ENCODE results near the gene OLFML2A.
"Not testable (repeated sequence)": the region's sequence is repeated elsewhere in the genome, so short reads cannot be mapped to it uniquely, and the experiment has no call there.

The OLFML2A gene

DNA sequence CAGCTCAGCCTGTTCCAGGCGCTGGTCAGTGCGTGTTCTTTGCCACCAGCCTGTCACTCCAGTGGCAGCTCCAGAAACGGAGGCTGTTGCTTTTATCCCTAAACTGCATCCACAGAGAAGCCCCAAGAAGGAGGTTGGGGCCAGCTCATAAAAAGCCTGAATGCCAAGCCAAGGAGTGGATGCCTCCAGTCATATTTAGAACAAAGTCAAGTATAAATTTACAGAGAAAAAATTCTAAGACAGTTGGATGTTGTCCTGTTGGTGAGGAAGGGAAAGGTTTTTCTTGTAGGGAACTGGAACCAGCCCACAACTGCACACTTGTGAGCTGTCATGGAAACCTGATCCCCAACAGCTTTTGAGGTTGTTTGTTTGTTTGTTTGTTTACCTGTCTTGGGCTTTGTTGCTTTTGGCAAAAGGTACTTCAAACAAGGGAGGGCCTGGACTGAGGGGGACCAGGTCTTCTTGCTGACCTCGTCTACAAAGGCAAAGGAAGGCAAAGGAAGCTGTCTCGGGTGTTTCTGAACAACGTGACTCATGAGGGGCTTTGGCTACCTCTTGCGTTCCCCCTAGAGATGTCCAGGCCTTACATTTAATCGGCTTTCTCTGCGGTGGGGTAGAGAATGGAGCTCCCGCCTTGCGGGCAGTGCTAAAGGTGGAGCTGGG, 36.7 kb downstream of the OLFML2A start:
- no peak for DNase-seq (ENCODE audit: low read depth, low spot score)
- peak overlapping the region; percentile 82 for H3K27ac ChIP-seq

DNA sequence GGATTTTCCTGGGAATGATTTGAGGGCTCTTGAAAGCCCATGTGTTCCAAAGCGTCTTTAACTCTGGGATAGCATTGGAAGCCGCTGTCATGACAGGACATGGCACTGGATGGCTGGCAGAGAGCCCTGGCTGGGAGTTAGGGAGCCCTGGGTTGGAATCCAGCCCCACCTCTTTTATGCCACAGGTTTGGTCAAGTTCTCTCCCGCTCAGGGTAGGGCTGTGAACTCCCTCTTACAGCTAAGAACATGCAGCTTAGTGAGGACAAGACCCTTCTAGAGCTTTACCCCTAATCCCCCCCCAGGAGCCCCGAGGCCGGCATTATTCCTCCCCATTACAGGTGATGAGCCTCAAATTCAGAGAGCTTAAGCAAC, 37.2 kb downstream of the OLFML2A start:
- DNase-seq (ENCODE audit: low read depth, low spot score): no peak
- H3K27ac ChIP-seq: peak overlapping the region; percentile 82

DNA sequence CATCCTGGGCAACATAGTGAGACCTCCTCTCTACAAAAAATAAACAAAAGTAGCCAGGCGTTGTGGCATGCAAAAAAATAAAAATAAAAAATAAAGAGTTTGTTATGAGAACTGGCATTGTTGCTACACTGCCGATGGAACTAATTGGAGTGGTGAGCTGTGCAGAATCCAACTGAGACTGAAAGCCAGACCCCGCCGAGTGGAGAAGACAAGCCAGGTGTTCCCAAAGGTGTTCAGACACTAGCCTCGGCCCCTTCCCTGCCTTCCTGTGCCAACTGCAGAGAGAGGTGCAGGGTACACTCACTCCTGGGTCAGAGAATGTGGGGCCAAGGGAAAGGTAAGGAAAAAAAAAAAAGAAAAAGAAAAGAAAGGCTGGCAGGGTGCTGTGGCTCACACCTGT, 38.7 kb downstream of the OLFML2A start:
- no peak for DNase-seq (ENCODE audit: low read depth, low spot score)

DNA sequence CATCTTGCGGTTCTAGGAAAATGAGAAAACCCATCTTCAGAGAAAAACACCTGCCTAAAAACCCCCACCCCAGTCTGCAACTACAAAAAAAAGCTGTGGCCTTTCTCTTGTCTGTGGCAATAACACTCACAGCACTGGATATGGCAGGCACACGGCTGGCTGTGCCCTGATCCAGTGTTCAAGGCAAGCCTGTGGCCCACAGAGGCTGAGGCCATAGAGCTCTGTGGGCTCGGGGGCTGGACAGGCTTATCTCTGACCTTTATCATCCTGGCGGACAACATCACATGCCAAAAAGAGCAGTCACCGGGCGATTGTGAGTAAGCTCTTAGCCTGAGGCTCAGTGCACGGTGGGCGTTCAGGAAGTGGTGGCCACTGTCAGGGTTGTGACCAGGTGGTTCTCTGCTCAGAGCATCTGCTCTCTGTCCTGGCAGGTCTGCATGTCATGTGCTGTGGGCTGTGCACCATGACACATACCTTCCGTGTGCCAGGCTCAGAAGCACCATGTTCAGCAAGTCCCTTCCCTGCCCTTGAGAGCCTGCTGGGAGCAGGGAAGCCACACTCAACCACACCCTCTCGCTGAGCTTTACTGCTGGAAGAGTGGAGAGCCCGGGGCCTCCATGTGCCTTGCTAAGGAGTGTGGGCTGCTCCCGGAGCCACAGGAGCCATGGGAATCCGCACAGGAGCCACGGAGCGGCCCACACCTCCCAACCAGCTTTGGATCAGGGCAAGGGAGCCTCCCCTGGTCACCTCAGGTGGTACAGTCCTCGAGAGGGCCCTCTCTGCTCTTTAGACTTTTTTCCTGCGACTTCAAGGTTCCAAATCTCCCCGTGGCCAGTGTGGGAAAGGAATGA, 41.7 kb downstream of the OLFML2A start:
- peak overlapping the region; percentile 91 for H3K27ac ChIP-seq
- peak; percentile 88 for DNase-seq (ENCODE audit: low read depth, low spot score)

More for the DNA sequence above, 38.7 kb downstream of the OLFML2A start:
- no peak overlapping the region for H3K27ac ChIP-seq

DNA sequence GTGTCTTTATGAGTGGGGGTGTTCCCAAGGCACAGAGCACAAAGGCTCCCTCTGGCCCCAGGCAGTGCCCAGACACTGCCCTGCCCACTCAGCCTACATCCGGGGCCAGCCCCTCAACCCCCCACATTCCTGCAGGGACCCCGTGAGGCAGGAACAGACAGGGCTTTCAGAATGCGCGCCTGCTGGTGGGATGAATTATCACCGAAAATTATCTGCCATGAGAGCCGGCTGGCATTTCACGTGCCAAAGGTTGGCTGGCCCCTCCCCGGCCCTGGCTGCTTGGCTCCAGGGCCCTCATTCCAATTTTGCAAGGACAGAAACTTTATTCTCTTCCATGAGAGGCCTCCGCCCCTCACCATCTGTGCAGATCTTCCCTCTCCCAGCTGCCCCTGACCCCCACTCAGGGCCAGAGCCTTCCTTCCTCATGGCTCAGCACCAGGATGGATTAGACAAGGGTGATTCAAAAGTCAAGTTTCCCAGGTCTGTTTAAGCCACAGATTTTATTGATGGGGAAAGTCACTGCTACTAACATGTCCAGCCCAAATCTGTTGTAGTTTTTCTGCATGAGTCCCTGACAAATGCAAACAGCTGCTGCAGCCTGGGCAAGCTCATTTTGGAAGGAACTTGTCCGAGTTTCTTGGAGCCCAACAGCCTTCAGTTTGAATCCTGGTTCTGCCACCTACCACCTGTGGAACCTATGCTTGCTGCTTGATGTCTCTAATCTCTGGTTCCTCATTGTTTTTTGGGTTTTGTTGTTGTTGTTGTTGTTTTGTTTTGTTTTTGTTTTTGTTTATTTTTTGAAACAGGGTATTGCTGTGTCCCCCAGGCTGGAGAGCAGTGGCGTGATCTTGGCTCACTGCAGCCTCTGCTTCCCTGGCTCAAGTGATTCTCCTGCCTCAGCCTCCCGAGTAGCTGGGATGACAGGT, 44.0 kb downstream of the OLFML2A start:
- no peak overlapping the region for H3K27ac ChIP-seq
- DNase-seq (ENCODE audit: low read depth, low spot score): no peak

DNA sequence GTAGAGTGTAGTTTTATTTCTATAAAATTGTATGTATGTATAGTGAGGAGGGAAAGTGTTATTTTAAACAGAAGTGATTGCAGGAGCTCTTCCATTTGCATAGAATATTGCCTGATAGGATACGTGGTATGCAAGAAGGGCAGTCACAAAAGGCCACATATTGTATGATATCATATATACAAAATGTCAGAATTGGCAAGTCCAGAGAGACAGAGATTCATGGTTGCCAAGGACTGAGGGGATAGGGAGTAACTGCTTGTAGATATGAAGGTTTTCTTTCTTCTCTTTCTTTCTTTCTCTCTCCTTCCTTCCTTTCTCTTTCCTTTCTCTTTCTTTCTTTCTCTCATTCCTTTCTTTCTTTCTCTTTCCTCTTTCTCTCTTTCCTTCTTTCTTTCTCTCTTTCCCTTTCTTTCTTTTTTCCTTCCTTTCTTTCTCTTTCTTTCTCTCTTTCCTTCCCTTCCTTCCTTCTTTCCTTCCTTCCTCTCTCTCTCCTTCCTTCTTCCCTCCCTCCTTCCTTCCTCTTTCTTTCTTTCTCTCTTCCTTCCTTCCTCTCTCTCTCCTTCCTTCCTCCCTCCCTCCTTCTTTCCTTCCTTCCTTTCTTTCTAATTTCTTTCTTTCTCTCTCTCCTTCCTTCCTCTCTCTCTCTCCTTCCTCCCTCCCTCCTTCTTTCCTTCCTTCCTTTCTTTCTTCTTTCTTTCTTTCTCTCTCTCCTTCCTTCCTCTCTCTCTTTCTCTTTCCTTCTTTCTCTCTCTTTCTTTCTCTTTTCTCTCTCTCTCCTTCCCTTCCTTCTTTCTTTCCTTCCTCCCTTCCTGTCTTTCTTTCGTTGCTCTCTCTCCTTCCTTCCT, 51.8 kb downstream of the OLFML2A start:
- H3K27ac ChIP-seq: no peak overlapping the region
- DNase-seq (ENCODE audit: low read depth, low spot score): no peak

DNA sequence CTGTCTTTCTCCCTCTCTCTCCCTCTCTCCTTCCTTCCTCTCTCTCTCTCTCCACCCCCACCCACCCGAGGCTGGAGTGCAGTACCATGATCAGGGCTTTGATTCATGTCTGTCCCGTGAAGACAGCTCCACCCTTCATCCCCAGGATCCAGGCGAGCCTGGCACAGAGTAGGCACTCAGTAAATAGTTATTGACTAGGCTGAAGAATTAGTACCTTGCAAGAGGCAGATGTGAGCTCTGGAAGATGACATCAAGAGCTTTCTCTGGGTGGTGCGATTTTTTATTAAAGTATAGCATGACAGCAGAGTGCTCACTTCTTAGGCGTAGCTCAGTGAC, 52.4 kb downstream of the OLFML2A start:
- no peak overlapping the region for H3K27ac ChIP-seq
- no peak for DNase-seq (ENCODE audit: low read depth, low spot score)

DNA sequence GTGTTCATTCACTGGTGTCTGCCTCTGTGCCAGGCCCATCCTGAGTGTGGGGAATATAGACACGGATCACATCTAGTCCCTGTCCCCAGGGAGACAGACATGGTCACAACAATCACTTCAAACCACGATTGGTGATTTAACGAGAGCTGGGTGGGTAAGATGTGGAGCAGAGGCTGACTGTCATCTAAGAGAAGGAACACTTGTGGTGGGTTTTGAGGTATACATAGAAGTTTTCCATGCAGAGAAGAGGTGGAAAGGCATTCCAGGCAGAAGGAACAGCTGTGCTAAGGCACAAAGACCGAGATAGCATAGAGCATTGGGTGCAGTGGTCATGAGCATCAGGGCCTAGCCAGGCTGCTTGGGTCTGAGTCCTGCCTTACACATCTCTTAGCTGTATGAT, 53.7 kb downstream of the OLFML2A start:
- DNase-seq (ENCODE audit: low read depth, low spot score): no peak
- H3K27ac ChIP-seq: no peak overlapping the region

DNA sequence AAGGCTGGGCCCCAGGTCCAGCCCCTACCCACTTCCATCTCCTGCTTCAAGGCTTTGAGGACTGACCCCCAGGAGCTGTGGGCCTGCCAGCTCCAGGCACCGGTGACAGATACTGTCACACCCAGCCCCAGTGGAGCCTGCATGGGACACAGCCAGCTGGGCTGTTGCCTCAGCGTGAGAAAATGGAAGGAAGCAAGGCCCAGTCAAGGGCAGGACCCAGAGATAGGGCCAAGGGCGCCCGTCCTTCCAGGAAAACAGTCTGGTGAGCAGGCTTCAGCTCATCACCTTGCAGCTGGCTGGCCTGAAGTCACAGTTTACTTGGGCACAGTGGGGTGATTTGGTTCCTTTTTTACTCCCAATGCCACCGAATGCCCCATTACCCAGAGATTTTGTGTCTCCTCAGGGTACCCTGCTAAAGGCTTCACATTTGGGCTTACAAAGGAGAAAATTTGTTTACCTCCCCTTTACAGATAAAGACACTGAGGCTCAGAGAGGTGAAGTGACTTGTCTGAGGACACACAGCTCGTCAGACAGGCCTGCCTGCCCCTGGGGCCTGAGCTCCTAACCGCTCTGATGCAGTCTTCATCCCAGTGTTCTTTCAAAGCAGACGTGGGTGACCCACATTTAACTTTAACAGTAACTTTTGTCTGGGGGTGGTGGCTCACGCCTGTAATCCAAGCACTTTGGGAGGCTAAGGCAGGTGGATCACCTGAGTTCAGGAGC, 54.9 kb downstream of the OLFML2A start:
- H3K27ac ChIP-seq: no peak overlapping the region
- DNase-seq (ENCODE audit: low read depth, low spot score): no peak

DNA sequence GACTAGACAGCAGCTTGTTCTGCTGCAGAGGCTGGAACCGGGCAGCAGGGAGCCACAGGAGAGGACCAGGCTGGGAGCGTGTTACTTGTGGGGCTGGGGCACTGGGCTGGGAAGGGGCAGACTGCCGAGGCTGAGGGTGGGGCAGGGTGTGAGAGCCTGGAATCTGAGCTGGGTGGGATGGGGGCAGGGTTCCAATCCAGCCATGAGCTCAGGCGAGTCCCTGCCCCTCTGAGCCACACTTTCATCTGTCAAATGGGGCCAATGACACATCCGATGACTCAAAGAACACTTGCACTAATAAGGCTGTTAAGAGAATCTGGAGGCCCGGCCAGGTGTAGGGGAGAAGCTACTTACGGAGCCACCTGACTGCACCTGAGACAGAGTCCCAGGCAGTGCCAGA, 57.7 kb downstream of the OLFML2A start:
- no peak overlapping the region for H3K27ac ChIP-seq
- peak; percentile 83 for DNase-seq (ENCODE audit: low read depth, low spot score)

DNA sequence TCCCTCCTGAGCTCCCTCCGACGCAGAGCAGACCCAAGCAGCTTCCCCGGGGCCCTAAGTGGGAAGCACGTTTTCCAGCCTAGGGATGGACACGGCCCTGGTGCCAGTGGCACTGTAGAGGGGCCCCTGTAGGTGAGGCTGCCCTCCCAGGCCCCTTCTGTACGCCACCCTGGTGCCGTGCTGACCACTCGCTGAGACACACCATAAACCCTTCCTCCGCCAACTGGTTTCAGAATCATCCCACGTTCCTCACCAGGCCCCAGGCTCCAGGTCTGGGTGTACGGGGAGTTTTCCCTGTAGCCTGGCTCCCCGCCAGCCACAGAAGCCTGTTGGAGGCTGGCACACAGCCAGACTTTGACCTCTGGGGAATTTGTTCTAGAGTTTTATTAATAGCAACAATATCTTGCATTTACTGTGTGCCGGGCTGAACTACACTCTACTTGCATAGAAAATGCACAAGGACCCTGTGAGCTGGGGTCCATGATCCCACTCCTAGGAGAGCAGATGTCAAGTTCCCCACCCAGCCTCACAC, 58.2 kb downstream of the OLFML2A start:
- H3K27ac ChIP-seq: no peak overlapping the region
- DNase-seq (ENCODE audit: low read depth, low spot score): no peak

DNA sequence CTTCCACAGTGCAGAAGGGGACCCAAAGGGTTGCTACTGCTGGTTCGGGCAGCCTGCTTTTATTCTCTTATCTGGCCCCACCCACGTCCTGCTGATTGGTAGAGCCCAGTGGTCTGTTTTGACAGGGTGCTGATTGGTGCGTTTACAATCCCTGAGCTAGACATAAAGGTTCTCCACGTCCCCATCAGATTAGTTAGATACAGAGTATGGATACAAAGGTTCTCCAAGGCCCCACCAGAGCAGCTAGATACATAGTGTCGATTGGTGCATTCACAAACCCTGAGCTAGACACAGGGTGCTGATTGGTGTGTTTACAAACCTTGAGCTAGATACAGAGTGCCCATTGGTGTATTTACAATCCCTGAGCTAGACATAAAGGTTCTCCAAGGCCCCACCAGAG, 61.2 kb downstream of the OLFML2A start:
- not testable (repeated sequence) for H3K27ac ChIP-seq; DNase-seq (ENCODE audit: low read depth, low spot score)

DNA sequence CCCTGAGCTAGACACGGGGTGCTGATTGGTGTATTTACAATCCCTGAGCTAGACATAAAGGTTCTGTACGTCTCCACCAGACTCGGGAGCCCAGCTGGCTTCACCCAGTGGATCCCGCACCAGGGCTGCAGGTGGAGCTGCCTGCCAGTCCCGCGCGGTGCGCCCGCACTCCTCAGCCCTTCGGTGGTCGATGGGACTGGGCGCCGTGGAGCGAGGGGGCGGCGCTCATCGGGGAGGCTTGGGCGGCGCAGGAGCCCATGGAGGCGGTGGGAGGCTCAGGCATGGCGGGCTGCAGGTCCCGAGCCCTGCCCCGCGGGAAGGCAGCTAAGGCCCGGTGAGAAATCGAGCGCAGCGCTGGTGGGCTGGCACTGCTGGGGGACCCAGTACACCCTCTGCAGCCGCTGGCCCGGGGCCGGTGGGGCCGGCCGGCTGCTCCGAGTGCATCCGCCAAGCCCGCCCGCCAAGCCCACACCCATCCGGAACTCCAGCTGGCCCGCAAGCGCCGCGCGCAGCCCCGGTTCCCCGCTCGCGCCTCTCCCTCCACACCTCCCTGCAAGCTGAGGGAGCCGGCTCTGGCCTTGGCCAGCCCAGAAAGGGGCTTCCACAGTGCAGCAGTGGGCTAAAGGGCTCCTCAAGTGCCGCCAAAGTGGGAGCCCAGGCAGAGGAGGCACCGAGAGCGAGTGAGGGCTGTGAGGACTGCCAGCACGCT, 61.8 kb downstream of the OLFML2A start:
- H3K27ac ChIP-seq: not testable (repeated sequence)

DNA sequence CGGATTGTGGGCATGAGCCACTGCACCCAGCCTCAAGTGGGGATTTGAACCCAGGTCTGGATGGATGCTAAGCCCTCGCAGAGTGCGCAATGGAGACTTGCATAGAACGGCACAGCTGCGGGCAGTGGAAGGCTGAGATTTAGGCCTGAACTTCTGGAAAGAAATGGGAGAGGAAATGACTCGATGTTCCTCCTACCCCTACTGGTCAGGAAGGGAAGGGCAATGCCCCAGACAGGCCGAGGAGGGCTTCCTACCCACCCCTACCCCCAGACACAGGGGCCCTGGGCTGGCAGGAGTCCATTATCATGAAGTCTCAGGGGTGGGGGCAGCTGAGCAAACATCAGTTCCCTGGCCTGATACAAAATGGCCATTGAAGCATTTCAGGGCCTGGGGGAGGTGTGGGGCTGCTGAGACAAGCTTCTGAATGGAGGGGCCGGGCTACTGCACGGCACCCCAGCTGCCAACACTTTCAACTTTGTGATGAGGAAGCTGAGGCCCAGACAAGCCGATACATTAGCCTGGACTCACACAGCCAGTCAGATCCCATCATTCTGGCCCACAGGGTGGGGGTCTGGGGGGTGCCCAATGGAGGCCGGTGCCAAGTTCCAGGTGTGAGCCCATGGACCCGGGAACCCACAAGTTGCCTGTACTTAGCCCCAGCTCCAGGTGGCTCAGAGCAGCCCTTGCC, 62.8 kb downstream of the OLFML2A start:
- no peak overlapping the region for H3K27ac ChIP-seq
- no peak for DNase-seq (ENCODE audit: low read depth, low spot score)

More for the DNA sequence above, 61.8 kb downstream of the OLFML2A start:
- DNase-seq (ENCODE audit: low read depth, low spot score): not testable (repeated sequence)

DNA sequence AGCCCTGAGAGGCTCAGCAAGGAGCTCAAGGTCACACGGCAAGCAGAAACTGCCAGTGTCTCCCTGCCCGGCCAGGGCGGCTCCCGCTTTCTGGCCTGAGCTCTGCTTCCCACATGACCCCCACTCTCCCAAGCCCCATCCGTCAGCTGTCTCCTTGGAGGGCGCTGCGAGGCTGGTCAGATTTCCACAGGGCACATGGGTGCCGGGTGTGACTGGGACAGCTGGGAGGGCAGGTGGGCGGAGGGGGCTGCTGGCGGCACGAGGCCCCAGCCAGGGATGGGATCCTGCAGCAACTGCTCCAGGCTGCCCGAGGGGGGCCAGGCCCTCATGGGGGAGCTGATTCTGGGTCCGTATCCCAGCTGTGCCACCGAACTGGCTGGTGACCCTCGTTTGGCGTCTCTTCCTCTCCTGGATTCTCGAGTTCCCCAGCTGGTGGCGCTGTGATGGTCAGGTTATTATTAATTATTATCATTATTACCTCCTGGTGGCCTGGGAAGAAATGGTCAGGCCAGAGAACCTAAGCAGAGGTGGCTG, 63.4 kb downstream of the OLFML2A start:
- DNase-seq (ENCODE audit: low read depth, low spot score): no peak
- no peak overlapping the region for H3K27ac ChIP-seq

DNA sequence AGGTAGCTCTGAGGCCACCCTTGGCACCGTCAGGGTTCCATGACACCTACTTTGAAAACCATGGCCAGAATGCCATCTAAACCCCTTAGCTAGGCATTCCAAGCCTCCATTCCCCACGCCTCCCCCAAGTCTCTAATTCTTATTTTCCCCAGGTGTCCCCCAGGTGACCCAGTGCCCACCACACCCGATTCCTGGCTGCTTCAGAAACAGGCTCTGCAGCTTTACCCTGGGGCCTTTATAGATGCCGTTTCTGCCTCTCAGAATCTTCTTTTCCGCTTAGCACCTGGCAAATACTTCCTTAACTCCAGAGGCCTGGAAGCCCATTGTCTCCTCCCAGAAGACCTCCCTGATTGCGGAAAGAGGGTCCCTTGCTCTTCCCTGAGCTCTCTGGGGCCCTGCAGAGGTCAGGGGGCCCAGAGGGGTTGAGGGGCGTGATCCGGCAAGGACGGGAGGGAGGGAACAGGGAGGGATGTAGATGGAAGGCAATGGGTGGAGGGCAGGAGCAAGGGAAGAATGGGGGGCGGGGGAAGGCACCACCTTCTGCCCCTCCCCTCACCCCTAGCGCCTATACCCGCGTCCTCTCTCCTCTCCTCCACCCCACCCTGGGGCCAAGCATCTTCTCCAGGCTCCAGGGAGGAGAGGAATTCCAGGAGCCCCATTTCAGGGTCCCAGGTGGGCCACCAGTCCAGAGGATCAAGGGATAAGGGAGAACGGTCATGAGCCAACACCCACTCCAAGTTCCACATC, 64.3 kb downstream of the OLFML2A start:
- no peak overlapping the region for H3K27ac ChIP-seq
- no peak for DNase-seq (ENCODE audit: low read depth, low spot score)

DNA sequence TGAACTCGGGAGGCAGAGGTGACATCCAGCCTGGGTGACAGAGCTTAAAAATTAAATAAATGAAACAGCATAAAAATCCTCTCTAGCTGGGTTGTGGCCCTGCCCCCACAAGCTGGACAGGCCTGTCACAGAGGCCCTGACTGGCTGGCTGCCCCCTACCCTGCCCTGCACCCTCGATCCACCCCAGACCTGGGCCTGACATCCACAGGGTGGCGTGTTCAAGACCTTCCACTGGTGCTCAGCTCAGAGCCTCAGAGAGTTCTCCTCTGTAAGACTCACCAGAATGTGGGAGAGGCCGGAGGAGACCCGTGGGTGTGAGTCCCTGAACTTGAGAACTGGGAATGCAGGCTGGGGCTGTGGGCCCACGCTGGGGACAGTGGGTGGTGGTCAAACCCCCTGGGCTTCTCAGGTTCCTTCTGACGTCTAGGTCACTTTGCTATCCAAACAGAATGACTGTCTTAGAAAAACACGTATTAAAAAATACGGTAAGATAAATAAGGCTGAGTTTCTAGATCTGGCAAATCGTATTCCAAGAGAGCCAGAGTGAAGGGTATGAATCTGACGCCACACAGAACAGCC, 66.6 kb downstream of the OLFML2A start:
- H3K27ac ChIP-seq: no peak overlapping the region
- no peak for DNase-seq (ENCODE audit: low read depth, low spot score)

Data from epithelial cell of prostate (primary cell).